ENCODE data around the gene FOXR1.

DNA sequence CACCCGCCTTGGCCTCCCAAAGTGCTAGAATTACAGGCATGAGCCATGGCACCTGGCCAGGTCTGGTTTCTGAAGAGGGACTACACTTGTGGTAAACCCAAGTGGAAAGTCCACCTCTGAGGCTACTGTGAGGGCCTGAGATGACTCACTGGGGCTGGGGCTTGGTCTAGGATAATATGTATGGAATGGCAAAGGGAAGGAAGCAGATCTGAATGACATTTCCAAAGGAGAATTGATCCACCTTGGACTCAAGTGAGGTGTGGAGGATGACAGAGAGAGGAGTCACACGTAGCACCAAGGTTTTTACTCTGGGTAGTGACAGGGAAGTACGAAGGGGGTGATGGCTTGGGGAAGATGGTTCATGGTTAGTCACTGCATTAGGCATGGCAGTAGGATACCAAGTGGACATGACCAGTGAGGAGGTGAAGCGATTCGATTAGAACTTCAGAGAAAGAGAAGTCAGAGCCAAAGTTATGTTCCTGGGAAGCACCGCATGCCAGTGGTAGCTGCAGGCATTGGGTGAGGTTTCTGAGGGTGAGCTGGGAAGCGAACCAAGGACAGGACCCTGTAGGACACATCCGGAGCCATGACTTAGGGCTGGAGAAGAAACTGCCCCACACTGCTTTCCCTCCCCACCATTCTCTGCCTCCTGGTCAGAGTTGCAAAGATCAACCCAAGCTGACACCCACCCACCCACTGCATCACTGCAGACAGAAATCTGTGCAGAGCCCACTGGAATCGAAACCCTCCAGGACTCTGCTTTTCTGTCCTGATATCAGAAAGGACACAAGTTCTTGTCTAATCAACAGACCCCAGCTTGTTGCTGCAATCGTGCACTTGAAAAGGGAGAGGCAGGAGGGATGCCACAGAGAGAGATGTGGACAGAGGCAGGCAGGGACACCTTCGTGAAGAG, 32.8 kb upstream of the FOXR1 start:
- no peak for TF ChIP-seq CTCF (IDR thresholded peaks at IDR 0.05; ENCODE audit: low read depth, low read length)
- no peak for TF ChIP-seq MAX (IDR thresholded peaks at IDR 0.05; ENCODE audit: low read depth, low read length)
- TF ChIP-seq POLR2A (IDR thresholded peaks at IDR 0.05; ENCODE audit: extremely low read depth, insufficient read length): no peak
